ENCODE measurements around the gene LRP1B.

- TF ChIP-seq POLR2A (IDR thresholded peaks at IDR 0.05) = no peak
- TF ChIP-seq CTCF (IDR thresholded peaks at IDR 0.05) = no peak
Observed at GRCh38 chr2:140714586-140714985, 1416.2 kb downstream of the LRP1B start.

All from thyroid gland (tissue), 4 donors.